Measurements from ENCODE around the gene FAM167B.
"Not testable (repeated sequence)": the region's sequence is repeated elsewhere in the genome, so short reads cannot be mapped to it uniquely, and the experiment has no call there.

Gene FAM167B

GRCh38 chr1:32224285-32224684 lies 22.7 kb upstream of the FAM167B start:
- no peak for DNase-seq

GRCh38 chr1:32228771-32229170 lies 18.3 kb upstream of the FAM167B start:
- no peak for DNase-seq

- no peak for DNase-seq
Observed at GRCh38 chr1:32231843-32232432, 15.1 kb upstream of the FAM167B start.

- no peak for DNase-seq
Observed at GRCh38 chr1:32232558-32233304, 14.3 kb upstream of the FAM167B start.

GRCh38 chr1:32234792-32235191 lies 12.2 kb upstream of the FAM167B start:
- DNase-seq = no peak

GRCh38 chr1:32239337-32239736 lies 7.7 kb upstream of the FAM167B start:
- no peak for DNase-seq

GRCh38 chr1:32239790-32240139 lies 7.3 kb upstream of the FAM167B start:
- DNase-seq = no peak

GRCh38 chr1:32240140-32240951 lies 6.7 kb upstream of the FAM167B start:
- peak; percentile 26 for DNase-seq

DNA sequence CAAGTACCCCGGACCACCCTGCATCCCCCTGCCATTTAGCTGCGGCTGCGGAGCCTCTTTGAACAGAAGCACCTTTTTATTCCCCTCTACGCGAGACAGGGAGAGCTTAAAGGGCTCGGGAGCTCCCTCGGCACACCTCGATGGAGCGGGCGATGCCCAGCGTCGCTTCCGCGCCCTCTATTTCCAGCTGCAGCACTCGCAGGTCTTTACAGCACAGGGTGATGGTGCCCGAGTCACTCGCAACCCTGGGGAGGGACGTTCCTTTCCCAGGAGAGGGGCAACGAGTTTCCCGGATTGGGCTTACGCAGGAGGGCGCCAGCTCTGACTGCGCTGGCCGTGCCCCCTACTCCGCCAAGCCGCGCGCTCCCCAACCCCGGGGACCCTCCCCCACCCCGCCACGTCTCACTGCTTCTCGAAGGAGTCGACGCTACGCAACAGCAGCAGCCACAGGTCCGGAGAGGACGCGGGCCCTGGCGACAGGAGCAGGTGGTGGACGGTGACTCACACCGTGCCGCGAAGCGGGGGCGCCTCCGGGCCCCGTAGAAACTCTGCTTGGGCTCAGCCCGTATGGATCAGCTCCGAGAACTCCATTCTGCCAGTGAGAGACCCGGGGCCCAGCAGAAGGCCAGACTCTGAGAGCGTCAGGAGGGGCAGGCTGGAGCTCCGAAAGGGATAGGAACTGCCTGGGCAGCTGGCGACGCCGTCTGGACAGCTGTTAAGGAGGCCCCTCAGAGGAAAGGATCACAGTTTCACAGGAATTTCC lies 5.8 kb upstream of the FAM167B start:
- DNase-seq = no peak

DNA sequence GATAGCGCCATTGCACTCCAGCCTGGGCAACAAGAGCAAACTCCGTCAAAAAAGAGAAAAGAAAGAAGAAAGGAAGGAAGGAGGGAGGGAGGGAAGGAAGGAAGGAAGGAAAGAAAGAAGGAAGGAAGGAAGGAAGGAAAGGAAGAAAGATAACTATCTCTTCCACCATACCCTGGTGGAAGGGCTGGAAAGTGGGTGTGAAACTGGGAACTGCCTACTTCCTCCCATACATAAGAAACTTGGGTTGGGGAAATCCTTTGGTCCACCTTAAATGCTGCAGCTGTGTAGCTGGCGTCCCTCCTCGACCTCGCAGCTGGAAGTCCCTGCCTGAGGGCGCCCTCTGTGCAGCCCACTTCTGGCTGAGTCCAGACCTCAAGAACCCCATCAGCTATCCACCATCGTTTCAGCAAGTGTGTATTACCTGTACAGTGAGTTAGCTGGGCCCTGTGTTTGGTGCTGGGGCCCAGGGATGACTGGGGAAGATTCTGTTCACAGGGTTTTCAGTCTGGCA lies 4.6 kb upstream of the FAM167B start:
- no peak for DNase-seq

DNA sequence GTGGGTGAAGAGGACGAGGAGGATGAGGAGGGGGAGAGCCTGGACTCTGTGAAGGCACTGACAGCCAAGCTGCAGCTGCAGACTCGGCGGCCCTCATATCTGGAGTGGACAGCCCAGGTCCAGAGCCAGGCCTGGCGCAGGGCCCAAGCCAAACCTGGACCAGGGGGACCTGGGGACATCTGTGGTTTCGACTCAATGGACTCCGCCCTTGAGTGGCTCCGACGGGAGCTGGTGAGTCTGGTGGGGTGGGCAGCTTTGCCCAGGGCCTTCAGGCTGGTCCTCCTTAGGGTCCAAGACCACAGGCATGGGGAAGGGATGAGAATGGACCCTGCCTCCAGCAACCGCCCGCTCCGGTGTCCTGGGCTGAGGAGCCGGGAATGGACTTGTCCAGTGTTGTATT lies 430 bp downstream of the FAM167B start:
- DNase-seq = no peak

DNA sequence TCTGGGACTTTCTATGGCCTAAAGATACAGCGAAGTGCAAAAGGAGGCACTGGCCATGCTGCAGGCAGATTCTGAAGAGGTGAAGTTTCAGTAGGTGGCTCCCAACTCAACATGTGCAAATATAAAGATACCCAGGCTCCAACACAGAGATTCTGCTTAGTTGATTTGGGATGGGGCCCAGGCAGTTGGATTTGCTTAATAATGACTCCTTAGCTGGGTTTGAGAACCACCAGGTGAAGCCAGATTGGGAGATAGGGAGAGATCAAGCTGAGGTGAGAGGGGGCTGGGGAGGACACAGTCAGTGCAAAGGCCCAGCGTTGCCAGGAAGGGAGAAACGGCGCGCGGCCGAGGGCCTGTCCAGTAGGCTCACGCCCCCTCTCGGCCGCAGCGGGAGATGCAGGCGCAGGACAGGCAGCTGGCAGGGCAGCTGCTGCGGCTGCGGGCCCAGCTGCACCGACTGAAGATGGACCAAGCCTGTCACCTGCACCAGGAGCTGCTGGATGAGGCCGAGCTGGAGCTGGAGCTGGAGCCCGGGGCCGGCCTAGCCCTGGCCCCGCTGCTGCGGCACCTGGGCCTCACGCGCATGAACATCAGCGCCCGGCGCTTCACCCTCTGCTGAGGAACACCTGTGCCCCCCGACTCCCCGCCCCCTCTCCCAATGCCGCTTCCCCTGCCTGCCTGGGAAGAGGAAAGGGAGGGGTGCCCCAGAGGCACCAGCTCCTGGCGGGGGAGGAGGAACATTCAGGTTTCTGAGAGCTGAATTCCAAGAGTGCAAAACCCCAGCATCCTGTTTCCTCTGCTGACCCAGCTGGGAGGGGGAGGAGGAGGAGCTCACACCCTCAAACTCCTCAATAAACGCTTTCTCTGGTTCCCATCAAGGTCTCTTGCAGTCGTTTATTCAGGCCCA lies 1.2 kb downstream of the FAM167B start:
- peak; percentile 21 for DNase-seq

DNA sequence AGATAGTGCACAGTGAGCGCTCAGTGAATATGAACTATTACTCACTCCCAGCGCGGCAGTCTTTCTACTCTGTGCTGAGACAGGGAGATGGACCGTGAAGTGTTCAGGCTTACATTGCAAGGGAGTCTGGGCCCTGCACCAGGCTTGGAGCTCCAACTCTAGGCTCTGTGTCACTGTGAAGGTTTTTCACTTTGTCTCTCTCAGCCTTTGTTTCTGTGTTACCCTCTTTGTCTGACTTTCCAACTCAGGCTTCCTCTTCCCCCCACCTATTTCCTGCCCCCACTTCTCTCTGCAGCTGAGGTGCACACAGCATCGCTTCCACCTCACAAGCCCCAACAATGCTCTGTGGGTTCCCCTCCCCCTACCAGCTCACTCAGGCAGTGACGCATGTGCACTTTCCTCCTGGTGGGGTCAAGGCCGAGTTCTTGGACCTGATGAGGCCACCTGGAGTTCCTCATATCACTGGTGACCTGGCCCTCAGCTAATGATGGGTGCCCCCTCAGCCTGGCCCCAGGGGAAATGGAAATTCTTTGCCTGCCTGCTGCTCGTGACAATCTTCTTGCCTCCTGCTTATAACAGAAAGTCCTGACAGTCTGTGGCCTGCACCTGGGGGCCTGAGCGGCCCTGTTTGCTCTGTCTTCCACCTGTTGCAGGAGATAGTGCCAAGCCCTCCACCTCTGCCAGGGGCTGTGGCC lies 3.0 kb downstream of the FAM167B start:
- no peak for DNase-seq

DNA sequence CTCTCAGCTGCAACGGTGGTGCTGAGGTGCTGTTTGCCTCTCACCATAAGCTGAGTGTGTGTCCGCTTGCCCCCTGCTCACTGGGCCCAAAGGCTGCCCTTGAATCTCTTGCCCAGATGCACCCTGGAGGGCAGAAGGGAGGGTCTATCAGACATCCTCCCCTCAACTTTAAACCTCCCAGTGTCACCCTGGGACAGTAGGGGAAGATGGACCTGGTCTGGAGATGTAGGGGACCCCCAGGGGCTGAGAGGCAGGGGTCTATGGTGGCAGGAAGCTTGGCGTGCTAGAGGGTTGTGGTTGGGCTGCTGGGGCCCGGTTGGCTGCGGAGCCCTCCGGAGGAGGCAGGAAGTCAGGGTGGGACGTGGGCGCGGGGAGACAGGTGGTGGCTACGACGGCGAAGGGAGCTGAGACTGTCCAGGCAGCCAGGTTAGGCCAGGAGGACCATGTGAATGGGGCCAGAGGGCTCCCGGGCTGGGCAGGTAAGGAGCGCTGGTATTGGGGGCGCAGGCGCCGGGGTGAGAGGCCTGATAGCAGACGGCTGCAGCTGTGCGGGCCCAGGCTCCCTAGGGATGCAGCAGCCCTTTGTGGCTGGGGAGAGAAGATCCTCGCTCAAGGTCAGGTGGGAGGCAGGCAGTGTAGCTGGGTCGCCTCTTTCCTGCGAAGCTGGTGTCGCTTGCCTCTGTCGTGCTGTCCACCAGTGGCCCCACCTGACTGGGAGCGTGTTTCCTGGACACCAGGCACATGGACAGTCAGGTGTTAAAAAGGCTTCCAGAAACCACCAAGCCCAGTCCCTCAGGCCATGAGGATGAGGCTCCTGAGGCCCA lies 4.1 kb downstream of the FAM167B start, which contains the start of gene LCK:
Gene LCK, plus strand, starts transcription at position 373 of the 824 bp plus-strand sequence. CDS start 23,065 bp downstream, outside the sequence.
- DNase-seq = no peak

GRCh38 chr1:32255072-32256071 lies 8.3 kb downstream of the FAM167B start:
- DNase-seq = no peak

DNA sequence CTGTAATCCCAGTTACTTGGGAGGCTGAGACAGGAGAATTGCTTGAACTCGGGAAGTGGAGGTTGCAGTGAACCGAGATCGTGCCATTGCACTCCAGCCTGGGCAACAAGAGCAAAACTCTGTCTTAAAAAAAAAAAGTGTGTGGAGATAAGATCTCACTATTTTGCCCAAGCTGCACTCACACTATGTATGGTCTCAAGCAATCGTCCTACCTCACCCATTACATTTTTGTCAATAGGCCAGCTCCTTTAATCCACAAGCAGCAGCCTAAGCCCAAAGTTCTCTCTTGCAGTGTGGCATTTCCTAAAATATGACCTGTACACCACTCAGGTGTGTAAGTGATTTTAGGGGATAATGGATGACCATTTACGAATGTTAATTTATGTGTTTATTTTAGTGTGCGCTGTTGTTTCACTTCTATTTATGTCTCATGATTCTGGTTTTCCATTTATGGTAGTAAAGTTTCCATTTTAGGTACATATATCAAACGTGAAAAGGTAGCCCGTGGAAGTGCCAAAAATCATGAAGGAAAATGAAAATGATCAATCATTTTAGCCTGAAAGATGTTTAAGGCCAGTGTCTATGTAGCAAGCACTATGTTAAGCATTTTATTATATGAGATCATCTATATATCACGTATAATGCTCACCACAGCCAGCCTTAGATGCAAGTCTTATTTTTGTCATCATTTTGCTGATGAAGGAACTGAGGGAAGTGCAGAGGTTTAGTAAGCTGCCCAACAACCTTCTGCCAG lies 9.6 kb downstream of the FAM167B start:
- DNase-seq = no peak

DNA sequence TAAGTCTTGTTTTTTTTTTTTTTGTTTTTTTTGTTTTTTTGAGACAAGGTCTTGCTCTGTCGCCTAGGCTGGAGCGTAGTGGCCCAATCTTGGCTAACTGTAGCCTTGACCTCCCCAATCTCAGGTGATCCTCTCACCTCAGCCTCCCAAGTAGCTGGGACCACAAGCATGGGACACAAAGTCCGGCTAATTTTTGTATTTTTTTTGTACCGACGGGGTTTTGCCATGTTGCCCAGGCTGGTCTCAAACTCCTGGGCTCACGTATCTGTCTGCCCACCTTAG lies 10.1 kb downstream of the FAM167B start:
- DNase-seq = no peak

- DNase-seq = not testable (repeated sequence)
Observed at GRCh38 chr1:32263236-32263593, 16.2 kb downstream of the FAM167B start.

Measured in NCI-H1694 (cell line).